ENCODE data around the gene HSPG2. TPM values are rescaled to one million over a fixed set of nuclear protein-coding genes. Genes with fewer than 3 reads are reported as not detected.
A peak's percentile ranks its signal among the peaks of the same experiment; 100 is the strongest.
"Not testable (repeated sequence)": the region's sequence is repeated elsewhere in the genome, so short reads cannot be mapped to it uniquely, and the experiment has no call there.

HSPG2 gene
- total RNA-seq: 263 TPM
- long read RNA-seq, transcript HSPG2-211 (11 exons, 3,586 nt): major isoform, 27 of 254 reads
- long read RNA-seq, partial matches to known transcripts: 151 of 254 reads
- long read RNA-seq, other reads (novel, unspliced or antisense): 73 of 254 reads

- intact Hi-C loops (cut with DNase I): loop anchor here (5.0 kb wide), 1 partner anchor 40 kb away; no protein-coding TSS in a partner anchor
- ATAC-seq (ENCODE audit: poor library complexity) (no peak), DNase-seq (no peak)
These were observed at the start of gene HSPG2 for GRCh38 chr1:21937034-21937371. TSS of gene HSPG2 (minus strand) at chr1:21937310. CDS start at chr1:21937217, 93 bp downstream.

GRCh38 chr1:21986386-21986785 lies 49.3 kb upstream of the HSPG2 start:
- DNase-seq; ATAC-seq (ENCODE audit: poor library complexity); intact Hi-C loops (cut with DNase I): not testable (repeated sequence)

GRCh38 chr1:21985893-21986292 lies 48.8 kb upstream of the HSPG2 start:
- DNase-seq; intact Hi-C loops (cut with DNase I); ATAC-seq (ENCODE audit: poor library complexity): not testable (repeated sequence)

- DNase-seq; intact Hi-C loops (cut with DNase I): not testable (repeated sequence)
These were observed 46.4 kb upstream of the HSPG2 start for GRCh38 chr1:21983539-21983938.

GRCh38 chr1:21982122-21982521 lies 45.0 kb upstream of the HSPG2 start:
- ATAC-seq (ENCODE audit: poor library complexity); intact Hi-C loops (cut with DNase I); DNase-seq: not testable (repeated sequence)

More at GRCh38 chr1:21983539-21983938, 46.4 kb upstream of the HSPG2 start:
- ATAC-seq (ENCODE audit: poor library complexity): not testable (repeated sequence)

GRCh38 chr1:21981253-21981652 lies 44.1 kb upstream of the HSPG2 start:
- DNase-seq; intact Hi-C loops (cut with DNase I); ATAC-seq (ENCODE audit: poor library complexity): not testable (repeated sequence)

GRCh38 chr1:21980515-21981220 lies 43.6 kb upstream of the HSPG2 start:
- intact Hi-C loops (cut with DNase I); DNase-seq: not testable (repeated sequence)

GRCh38 chr1:21978209-21978608 lies 41.1 kb upstream of the HSPG2 start:
- intact Hi-C loops (cut with DNase I); DNase-seq; ATAC-seq (ENCODE audit: poor library complexity): not testable (repeated sequence)

More at GRCh38 chr1:21980515-21981220, 43.6 kb upstream of the HSPG2 start:
- peak; percentile 68 for ATAC-seq (ENCODE audit: poor library complexity)

- ATAC-seq (ENCODE audit: poor library complexity); intact Hi-C loops (cut with DNase I); DNase-seq: not testable (repeated sequence)
These were observed 39.7 kb upstream of the HSPG2 start, which contains the start of gene CELA3B for GRCh38 chr1:21976703-21977239. TSS of gene CELA3B (plus strand) at chr1:21977022. CDS start at chr1:21977040, 18 bp downstream.

- DNase-seq; intact Hi-C loops (cut with DNase I); ATAC-seq (ENCODE audit: poor library complexity): not testable (repeated sequence)
These were observed 38.2 kb upstream of the HSPG2 start for GRCh38 chr1:21975296-21975695.

- DNase-seq; intact Hi-C loops (cut with DNase I): not testable (repeated sequence)
- peak; percentile 85 for ATAC-seq (ENCODE audit: poor library complexity)
These were observed 37.6 kb upstream of the HSPG2 start for GRCh38 chr1:21974699-21975098.

- intact Hi-C loops (cut with DNase I); DNase-seq; ATAC-seq (ENCODE audit: poor library complexity): not testable (repeated sequence)
These were observed 36.8 kb upstream of the HSPG2 start for GRCh38 chr1:21973948-21974347.

- intact Hi-C loops (cut with DNase I); ATAC-seq (ENCODE audit: poor library complexity); DNase-seq: not testable (repeated sequence)
These were observed 35.9 kb upstream of the HSPG2 start for GRCh38 chr1:21972973-21973441.

GRCh38 chr1:21970523-21970922 lies 33.4 kb upstream of the HSPG2 start:
- DNase-seq; intact Hi-C loops (cut with DNase I); ATAC-seq (ENCODE audit: poor library complexity): not testable (repeated sequence)

GRCh38 chr1:21969066-21969465 lies 32.0 kb upstream of the HSPG2 start:
- intact Hi-C loops (cut with DNase I); DNase-seq; ATAC-seq (ENCODE audit: poor library complexity): not testable (repeated sequence)

GRCh38 chr1:21967216-21967615 lies 30.1 kb upstream of the HSPG2 start:
- intact Hi-C loops (cut with DNase I); ATAC-seq (ENCODE audit: poor library complexity); DNase-seq: not testable (repeated sequence)

- ATAC-seq (ENCODE audit: poor library complexity) (no peak), DNase-seq (no peak)
- intact Hi-C loops (cut with DNase I): no loop called here
These were observed 29.3 kb upstream of the HSPG2 start for GRCh38 chr1:21966247-21967000.

- peak; percentile 85 for DNase-seq
- peak; percentile 95 for ATAC-seq (ENCODE audit: poor library complexity)
- intact Hi-C loops (cut with DNase I): no loop called here
These were observed 26.5 kb upstream of the HSPG2 start for GRCh38 chr1:21963477-21964217.
